ELF-1 (cell line): ENCODE results near the gene CD44.
"Not testable (repeated sequence)": the region's sequence is repeated elsewhere in the genome, so short reads cannot be mapped to it uniquely, and the experiment has no call there.

Experiments
- DNase-seq: peaks from one replicate; pipeline ENCODE4 v3.0.0-alpha.2; 2016; ENCODE audit warnings: low read depth, low spot score

The CD44 gene

GRCh38 chr11:35138943-35139721 lies at the start of gene CD44:
TSS of gene CD44 (plus strand) at chr11:35139171. CDS start at chr11:35139304, 133 bp downstream.
- peak; percentile 68 for DNase-seq

GRCh38 chr11:35089666-35090065 lies 49.3 kb upstream of the CD44 start:
- no peak for DNase-seq

GRCh38 chr11:35090125-35090524 lies 48.8 kb upstream of the CD44 start:
- no peak for DNase-seq

- DNase-seq, result not testable (repeated sequence)
Measured at GRCh38 chr11:35090991-35091390, 48.0 kb upstream of the CD44 start.

- no peak for DNase-seq
Measured at GRCh38 chr11:35096723-35097122, 42.2 kb upstream of the CD44 start.

- peak; percentile 68 for DNase-seq
Measured at GRCh38 chr11:35097814-35098455, 41.0 kb upstream of the CD44 start.

GRCh38 chr11:35098855-35099254 lies 40.1 kb upstream of the CD44 start:
- DNase-seq, result no peak

GRCh38 chr11:35099278-35100012 lies 39.5 kb upstream of the CD44 start:
- DNase-seq, result no peak

- no peak for DNase-seq
Measured at GRCh38 chr11:35100013-35100383, 39.0 kb upstream of the CD44 start.

- DNase-seq, result no peak
Measured at GRCh38 chr11:35101223-35101622, 37.7 kb upstream of the CD44 start.

- no peak for DNase-seq
Measured at GRCh38 chr11:35102267-35102666, 36.7 kb upstream of the CD44 start.

GRCh38 chr11:35103366-35104208 lies 35.4 kb upstream of the CD44 start:
- DNase-seq, result no peak

- DNase-seq, result no peak
Measured at GRCh38 chr11:35104655-35105054, 34.3 kb upstream of the CD44 start.

GRCh38 chr11:35105319-35106079 lies 33.5 kb upstream of the CD44 start:
- DNase-seq, result no peak

GRCh38 chr11:35106595-35106994 lies 32.4 kb upstream of the CD44 start:
- DNase-seq, result no peak

- no peak for DNase-seq
Measured at GRCh38 chr11:35107861-35108260, 31.1 kb upstream of the CD44 start.

GRCh38 chr11:35108336-35108735 lies 30.6 kb upstream of the CD44 start:
- not testable (repeated sequence) for DNase-seq

GRCh38 chr11:35109041-35109440 lies 29.9 kb upstream of the CD44 start:
- no peak for DNase-seq

- DNase-seq, result no peak
Measured at GRCh38 chr11:35109827-35110226, 29.1 kb upstream of the CD44 start.

- no peak for DNase-seq
Measured at GRCh38 chr11:35111161-35112055, 27.6 kb upstream of the CD44 start.
